NT2/D1 (cell line): ENCODE data around the gene RIPPLY1.

ENCODE experiments used
- SUZ12 ChIP-seq: IDR thresholded peaks from 2 replicates; pipeline ENCODE4 v1.6.1; 2011; ENCODE audit not compliant: insufficient read length, insufficient read depth; ENCODE audit errors: extremely low read depth
- YY1 ChIP-seq: IDR thresholded peaks from 2 replicates; pipeline ENCODE4 v1.6.1; 2011; ENCODE audit not compliant: insufficient read length, insufficient read depth
- ZNF274 ChIP-seq: IDR thresholded peaks from 2 replicates; pipeline ENCODE4 v1.6.1; 2011; ENCODE audit warnings: mild to moderate bottlenecking, low read depth, low read length

GRCh38 chrX:106863697-106864096 is 39.4 kb downstream of the RIPPLY1 start:
- TF ChIP-seq SUZ12 (no peak), YY1 (no peak), ZNF274 (no peak)
